ENCODE measurements around the gene YJEFN3. TPM values are rescaled to one million over a fixed set of nuclear protein-coding genes. Genes with fewer than 3 reads are reported as not detected.

YJEFN3 gene
- total RNA-seq, 1 donor from 2014 or later = 5.8 TPM

- peak; percentile 74 for ATAC-seq (ENCODE audit: poor library complexity)
- no peak for DNase-seq
- intact Hi-C loops (cut with DNase I) = no loop called here
These were observed 19.1 kb downstream of the YJEFN3 start for GRCh38 chr19:19547674-19548336.

- no peak for ATAC-seq (ENCODE audit: poor library complexity)
- no peak for DNase-seq
- intact Hi-C loops (cut with DNase I) = no loop called here
These were observed 20.4 kb downstream of the YJEFN3 start for GRCh38 chr19:19548915-19549759.

- ATAC-seq (ENCODE audit: poor library complexity) (peak; percentile 2), DNase-seq (no peak)
- intact Hi-C loops (cut with DNase I) = no loop called here
These were observed 21.2 kb downstream of the YJEFN3 start for GRCh38 chr19:19549804-19550464.

- ATAC-seq (ENCODE audit: poor library complexity) = no peak
- no peak for DNase-seq
- intact Hi-C loops (cut with DNase I) = no loop called here
These were observed 21.8 kb downstream of the YJEFN3 start for GRCh38 chr19:19550485-19550929.

- DNase-seq = no peak
- intact Hi-C loops (cut with DNase I) = no loop called here
- no peak for ATAC-seq (ENCODE audit: poor library complexity)
These were observed 22.5 kb downstream of the YJEFN3 start for GRCh38 chr19:19550972-19551852.

- intact Hi-C loops (cut with DNase I) = no loop called here
- ATAC-seq (ENCODE audit: poor library complexity) (no peak), DNase-seq (no peak)
These were observed 23.1 kb downstream of the YJEFN3 start for GRCh38 chr19:19551853-19552192.

GRCh38 chr19:19552798-19553197 lies 24.1 kb downstream of the YJEFN3 start:
- DNase-seq (no peak), ATAC-seq (ENCODE audit: poor library complexity) (no peak)
- intact Hi-C loops (cut with DNase I) = no loop called here

GRCh38 chr19:19553670-19554069 lies 25.0 kb downstream of the YJEFN3 start:
- ATAC-seq (ENCODE audit: poor library complexity) (no peak), DNase-seq (no peak)
- intact Hi-C loops (cut with DNase I) = no loop called here

- peak; percentile 73 for ATAC-seq (ENCODE audit: poor library complexity)
- intact Hi-C loops (cut with DNase I) = no loop called here
- peak; percentile 72 for DNase-seq
These were observed 25.6 kb downstream of the YJEFN3 start for GRCh38 chr19:19554074-19555023.

DNA sequence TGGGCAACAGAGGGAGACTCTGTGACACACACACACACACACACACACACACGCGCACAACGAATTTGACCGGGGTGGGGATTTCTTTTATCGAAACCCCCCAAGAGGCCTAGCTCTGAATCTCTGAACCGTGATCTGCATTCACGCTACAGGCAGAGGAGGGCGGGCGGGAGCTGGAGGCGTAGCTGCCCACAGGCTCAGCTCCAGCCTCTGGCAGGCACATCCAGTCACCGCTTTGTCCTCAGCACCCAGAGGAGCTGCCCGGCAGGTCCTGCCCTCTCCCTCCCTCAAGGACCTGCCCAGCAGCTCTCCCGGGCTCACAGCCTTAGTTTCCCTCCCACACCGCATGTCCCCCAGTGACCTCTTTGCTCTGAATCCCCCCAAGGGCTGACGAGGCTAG lies 29.3 kb downstream of the YJEFN3 start:
- intact Hi-C loops (cut with DNase I) = no loop called here
- ATAC-seq (ENCODE audit: poor library complexity) = no peak
- DNase-seq = no peak

- no peak for DNase-seq
- no peak for ATAC-seq (ENCODE audit: poor library complexity)
- intact Hi-C loops (cut with DNase I) = no loop called here
These were observed 29.9 kb downstream of the YJEFN3 start for GRCh38 chr19:19558636-19559035.

GRCh38 chr19:19559931-19560330 lies 31.2 kb downstream of the YJEFN3 start:
- DNase-seq (no peak), ATAC-seq (ENCODE audit: poor library complexity) (no peak)
- intact Hi-C loops (cut with DNase I) = no loop called here

DNA sequence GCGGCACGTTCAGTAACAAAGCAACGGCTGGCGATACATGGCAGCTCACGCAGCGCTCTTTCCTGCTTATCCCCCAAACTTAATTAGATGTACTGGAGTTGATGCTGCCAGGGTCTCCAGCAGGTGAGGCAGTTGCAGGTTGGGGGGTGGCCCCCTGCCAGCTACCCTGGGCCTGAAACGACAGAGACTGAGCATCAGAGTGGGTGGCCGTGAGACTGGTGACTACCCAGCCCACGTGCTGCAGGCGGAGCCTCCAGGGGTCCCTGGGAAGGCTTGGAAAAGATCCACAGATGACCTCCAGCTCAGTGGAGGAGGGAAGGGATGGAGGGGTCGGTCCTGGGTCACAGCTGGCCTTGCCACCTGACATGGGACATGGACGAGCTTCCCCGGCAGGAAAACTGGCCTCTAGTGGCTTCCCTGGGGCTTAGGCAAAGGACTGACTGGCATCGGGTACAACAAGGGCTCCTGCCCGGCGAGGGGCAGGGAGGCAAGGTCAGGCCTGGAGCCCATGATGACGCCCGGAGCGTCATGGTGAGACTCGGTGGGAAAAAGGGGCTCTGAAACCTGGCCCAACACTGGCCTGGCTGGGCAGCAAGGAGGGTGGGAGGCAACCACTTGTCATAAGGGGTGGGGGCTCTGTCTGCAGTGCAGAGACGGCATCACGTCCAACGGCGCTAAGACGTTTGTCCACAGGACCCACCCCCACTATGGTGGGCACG lies 33.4 kb downstream of the YJEFN3 start:
- ATAC-seq (ENCODE audit: poor library complexity) (no peak), DNase-seq (no peak)
- intact Hi-C loops (cut with DNase I) = no loop called here

DNA sequence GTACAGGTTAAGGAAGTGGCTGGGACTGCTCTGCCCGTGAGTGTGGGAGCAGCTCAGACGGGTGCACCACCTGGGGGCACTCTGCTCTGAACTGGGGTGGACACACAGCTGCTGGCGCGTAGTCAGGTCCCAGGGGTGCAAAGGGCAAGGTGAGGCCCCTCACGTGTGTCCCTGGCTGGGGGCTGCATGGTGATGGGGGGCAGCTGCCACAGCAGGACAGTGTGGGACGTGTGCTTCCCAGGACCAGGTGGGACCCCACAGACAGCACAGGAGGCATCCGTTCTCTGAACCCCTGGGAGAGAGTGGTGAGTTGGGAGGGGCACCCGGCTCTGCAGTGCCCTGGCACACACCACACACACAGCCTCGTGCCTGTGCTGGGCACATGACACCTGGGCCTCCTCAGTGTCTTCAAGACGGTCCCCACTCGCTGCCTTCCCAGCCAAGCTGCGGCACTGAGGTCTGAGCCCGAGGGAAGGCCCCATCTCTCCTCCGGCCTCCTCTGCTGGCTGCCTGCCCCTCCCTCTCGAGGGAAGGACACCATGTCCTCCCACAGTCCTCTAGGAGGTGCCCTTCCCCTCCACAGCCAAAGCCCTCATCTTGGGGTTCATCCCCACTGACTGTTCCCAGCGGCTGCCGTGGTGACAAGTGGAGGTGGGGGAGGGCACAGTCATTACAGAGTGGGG lies 34.1 kb downstream of the YJEFN3 start:
- intact Hi-C loops (cut with DNase I) = no loop called here
- DNase-seq (no peak), ATAC-seq (ENCODE audit: poor library complexity) (no peak)

DNA sequence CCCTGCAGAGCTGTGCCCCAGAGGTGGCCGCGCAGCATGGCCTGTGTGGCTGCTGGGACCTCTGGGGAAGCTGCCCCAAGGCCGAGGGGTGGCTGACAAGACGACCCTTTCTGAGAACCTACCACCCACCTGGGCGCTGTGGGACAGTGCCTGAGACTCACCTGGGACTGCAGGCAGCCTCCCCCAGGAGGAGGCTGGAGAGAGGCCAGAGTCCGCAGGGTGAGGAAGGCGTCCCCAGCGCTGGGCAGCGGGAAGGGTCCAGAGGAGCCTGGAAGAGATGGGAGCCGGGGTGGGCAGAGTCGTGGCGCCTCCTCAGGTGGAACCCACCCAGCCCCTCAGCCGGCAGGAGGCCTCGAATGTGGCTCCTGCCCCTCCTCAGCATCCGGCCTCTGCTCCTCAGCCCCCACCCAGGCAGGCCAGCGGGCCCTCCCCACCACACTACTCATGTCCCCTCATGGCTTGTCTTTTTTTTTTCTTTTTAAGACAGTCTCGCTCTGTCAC lies 34.7 kb downstream of the YJEFN3 start:
- ATAC-seq (ENCODE audit: poor library complexity) (no peak), DNase-seq (no peak)
- intact Hi-C loops (cut with DNase I) = no loop called here

GRCh38 chr19:19566306-19566705 lies 37.6 kb downstream of the YJEFN3 start:
- no peak for DNase-seq
- ATAC-seq (ENCODE audit: poor library complexity) = no peak
- intact Hi-C loops (cut with DNase I) = no loop called here
